ENCODE measurements around the gene VWC2L. TPM values are rescaled to one million over a fixed set of nuclear protein-coding genes. Genes with fewer than 3 reads are reported as not detected.

The VWC2L gene
- total RNA-seq, 4 donors from 2014 or later: not detected

GRCh38 chr2:214529514-214529913 is 118.7 kb downstream of the VWC2L start:
- no peak for TF ChIP-seq CTCF (IDR thresholded peaks at IDR 0.05; ENCODE audit: low read depth)

DNA sequence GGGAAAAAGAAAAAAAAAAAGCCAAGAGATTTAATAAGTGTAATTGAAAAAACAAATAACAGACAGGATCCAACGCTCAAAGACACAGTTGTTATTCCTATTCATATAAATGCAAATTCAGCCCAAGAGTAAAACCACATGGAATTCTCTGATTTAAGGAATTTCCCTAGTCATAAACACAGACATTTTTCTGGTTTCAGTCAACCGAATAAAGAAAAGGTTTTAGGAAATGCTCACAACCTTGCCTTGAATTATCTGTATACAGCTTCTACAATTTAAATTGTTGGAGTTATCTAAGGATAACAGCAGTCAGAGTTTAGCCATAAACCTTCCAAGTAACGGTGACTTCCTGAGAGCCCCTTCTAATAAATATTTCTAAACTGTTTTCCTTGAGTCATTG is 122.7 kb downstream of the VWC2L start:
- no peak for TF ChIP-seq CTCF (IDR thresholded peaks at IDR 0.05; ENCODE audit: low read depth)

GRCh38 chr2:214536625-214537024 is 125.8 kb downstream of the VWC2L start:
- no peak for TF ChIP-seq CTCF (IDR thresholded peaks at IDR 0.05; ENCODE audit: low read depth)

DNA sequence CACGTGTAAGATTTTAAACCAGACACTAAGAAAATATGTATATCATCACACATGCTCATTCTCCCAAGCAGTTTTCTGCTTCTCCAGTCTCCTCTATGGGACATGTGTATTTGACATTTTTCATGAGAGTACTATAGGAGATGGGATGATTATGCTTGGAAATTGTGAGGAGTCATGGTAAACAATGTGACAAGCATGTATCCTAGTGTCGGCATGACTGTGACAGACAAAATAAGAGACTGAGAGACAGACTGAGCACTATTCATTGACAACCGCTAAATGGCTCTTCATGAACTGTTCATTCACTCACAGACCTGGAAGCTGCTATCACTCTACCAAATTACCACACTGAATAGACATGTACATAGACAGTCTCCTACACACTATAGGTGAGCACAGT is 127.1 kb downstream of the VWC2L start:
- no peak for TF ChIP-seq CTCF (IDR thresholded peaks at IDR 0.05; ENCODE audit: low read depth)

GRCh38 chr2:214542295-214542694 is 131.4 kb downstream of the VWC2L start:
- TF ChIP-seq CTCF (IDR thresholded peaks at IDR 0.05; ENCODE audit: low read depth): no peak

DNA sequence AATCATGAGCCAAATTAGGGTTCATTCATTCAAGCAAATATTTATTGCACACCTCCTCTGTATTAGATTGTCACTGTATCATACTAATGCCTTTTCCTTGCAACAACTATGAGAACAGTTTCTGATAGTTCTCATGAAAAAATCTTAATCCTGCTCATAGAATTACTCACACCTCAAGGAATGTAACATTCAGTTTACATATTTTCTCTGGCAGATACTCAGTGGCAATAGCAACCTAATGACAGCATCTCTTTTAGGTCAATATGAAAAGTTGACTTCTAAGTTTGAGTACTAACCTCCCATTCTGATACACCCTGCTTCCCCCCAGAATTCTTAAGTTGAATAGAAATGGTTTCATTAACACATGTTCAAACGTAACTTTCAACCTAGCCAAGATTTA is 132.0 kb downstream of the VWC2L start:
- TF ChIP-seq CTCF (IDR thresholded peaks at IDR 0.05; ENCODE audit: low read depth): no peak

DNA sequence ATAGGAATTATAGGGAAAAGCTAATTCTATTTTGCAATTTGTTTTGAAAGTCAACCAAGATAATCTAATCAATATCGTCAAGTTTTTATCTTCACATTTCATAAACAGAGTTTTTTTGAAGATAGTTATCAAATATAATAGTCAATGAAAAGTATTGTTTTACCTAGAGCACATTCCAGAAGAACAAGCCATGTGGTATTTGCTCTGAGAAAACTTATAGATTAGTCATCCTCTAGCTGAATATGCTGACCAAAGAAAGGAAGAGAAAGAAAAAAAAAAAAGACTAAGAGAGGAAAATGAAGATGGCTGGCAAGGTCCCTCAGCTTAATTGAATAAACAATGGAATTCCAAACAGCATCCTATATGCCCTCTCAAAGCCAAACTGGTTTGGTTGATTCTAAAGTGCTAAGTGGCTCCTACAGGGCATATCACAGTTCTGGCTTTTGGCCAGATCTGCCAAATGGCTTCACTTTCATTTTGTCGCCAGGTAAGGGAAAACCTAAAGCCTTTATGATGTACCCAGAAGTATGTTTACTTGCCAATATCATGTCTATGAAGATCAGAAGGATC is 132.6 kb downstream of the VWC2L start:
- no peak for TF ChIP-seq CTCF (IDR thresholded peaks at IDR 0.05; ENCODE audit: low read depth)
